GM21786 (cell line): ENCODE data around the gene NCKAP5.

Experiments used
- ATAC-seq: cut with Tn5 transposase; IDR thresholded peaks from one replicate; pipeline ENCODE4 v1.9.1; 2021; ENCODE audit not compliant: unreplicated experiment

The NCKAP5 gene

DNA sequence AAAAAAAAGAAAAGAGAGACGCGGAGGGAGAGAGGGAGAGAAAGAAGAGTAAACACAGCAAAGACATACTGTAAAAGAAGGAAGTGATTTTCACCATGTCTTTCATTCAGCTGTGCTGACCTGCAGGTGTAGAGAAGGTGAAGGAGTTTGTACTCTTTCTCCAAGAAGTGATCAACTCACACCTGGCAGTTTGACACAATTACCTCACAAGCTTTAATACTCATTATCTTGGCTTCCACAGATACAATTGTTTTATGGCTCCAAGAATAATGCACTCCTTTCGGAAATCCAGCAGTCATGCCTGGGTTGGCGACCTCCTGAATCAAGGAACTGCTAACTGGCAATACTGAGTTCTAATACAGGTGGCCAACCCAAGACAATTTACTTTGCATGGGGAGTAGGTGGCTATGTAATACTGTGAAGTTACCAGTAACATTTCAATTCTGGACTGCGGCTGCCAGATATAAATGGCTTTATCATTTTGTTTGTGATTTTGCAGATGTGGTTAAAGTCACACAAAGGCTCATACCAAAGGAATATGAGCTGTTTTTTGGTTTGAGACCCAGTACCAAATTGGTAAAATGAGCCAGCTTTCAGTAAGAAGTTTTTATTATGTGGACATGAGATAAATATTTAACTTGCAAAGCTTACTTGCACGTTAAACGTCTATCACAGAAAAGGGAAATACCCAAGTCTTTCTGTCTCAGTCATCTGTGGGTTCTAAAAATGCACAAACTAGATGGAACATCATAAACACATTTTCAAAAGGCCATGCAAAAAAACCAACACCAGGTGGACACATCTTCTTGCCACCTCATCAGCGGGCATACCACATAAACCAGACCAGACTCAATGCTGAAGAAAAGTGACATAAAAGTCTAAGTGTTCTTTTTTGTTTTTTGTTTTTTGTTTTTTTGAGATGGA lies 69.3 kb downstream of the NCKAP5 start:
- peak; percentile 77 for ATAC-seq

DNA sequence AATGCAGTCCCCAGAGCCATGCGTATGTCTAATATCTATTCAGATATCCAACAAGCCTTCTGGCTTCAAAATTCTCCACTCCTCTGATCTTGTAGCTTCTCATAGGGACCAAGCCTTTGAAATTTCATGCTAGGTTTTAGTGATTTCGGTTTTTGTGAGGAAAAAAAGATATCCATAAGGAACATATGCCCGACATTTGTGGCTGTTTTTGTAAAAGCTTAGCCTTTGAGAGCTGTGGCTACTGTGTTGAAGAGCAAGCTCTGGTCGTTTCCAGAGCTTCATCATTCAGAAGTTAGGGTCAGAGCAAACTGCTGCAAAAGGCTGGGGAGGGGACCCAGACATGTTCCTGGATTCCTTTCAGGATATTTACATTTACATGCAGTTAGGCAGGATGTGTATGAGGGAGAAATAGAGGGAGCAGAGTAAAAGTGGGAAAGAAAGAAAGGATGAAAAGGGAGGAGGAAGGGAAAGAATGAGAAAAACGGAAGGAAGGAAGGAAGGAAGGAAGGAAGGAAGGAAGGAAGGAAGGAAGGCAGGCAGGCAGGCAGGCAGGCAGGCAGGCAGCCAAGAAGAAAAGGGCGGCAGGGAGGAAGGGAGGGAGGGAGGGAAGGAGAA lies 70.2 kb downstream of the NCKAP5 start:
- ATAC-seq: no peak

DNA sequence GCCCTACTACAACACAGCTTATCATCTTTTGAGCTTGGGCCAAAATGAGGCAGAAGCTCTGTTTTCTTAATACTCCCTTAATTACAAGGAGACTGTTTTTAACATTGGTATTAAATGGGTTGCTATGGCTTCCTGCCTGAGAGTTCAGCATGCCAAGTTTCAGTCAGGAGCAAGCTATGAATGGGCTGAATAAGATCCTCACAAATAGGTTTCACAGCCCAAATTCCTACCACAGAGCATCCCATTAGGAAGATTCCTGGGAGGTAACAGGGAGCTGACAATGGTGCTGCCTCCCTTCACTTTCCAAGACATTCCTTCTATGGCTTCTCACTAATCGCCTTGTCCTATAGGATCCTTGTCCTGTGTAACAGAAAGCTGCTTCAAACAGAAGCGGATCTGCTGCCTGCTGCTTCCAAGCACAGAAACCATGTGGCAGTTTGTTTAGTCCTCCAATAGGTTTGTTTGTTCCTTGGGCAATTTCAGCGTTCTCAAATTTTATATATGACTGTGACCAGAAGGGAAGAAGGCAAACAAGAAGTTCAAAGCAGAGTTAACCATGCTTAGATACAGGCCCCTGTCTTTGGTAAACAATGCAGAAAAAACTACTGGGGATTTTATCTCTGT lies 70.9 kb downstream of the NCKAP5 start:
- ATAC-seq: no peak

DNA sequence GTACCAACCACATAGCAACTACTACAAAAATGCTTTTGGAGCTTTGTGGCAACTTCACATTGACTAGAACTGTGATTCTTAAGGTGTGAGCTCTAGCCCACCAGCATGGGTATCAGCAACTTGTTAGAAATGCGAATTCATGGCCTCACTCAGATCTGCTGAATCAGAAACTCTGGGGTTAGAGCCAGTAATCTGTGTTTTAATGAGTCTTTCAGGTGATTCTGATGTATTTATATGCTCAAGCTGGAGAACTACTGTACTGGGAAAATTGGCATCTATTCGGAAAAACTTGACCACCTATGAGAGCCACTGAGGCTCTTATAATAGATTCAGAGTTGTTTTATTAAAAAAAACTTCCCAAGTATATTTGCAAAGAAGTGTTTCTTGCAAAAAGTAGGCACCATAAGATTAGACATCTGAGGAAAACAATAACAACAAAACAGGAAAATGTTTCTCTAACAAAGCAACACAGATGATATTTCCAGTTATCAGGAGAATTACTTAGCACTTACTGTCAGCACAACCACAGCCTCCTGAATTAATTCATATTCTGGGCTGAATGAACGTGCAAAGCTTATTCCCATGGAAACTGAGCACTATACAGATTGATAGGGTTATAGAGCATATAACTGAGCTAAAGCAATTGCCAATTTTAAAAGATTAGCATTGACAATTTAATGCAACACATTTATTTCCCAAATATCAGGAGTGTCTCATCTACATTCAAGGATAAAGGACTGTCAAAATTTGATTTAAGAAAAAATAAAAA lies 71.6 kb downstream of the NCKAP5 start:
- no peak for ATAC-seq

- ATAC-seq: no peak
Observed at GRCh38 chr2:133495226-133495625, 73.0 kb downstream of the NCKAP5 start.

GRCh38 chr2:133492719-133493380 lies 75.4 kb downstream of the NCKAP5 start:
- ATAC-seq: no peak

GRCh38 chr2:133490411-133490980 lies 77.8 kb downstream of the NCKAP5 start:
- ATAC-seq: no peak

- ATAC-seq: no peak
Observed at GRCh38 chr2:133489641-133490410, 78.4 kb downstream of the NCKAP5 start.

GRCh38 chr2:133489146-133489545 lies 79.1 kb downstream of the NCKAP5 start:
- no peak for ATAC-seq

- ATAC-seq: no peak
Observed at GRCh38 chr2:133486771-133487191, 81.5 kb downstream of the NCKAP5 start.

GRCh38 chr2:133485868-133486267 lies 82.4 kb downstream of the NCKAP5 start:
- ATAC-seq: no peak

DNA sequence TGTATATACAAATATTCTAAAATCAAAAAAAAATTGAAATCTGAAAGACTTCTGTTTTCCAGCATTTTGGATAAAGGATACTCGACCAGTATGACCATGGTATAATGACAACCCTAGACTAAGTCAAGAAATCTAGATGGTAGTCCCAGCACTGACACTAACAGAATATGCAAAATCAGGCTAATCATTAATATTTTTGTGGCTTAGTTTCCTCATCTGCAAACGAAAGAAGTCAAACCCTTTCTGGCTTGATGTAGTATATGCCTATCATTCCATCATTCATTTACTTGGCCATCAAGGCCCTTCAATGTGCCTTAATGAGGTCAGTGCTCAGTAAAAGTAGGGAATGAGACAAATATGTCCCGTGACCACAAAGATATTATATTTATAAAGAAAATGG lies 83.5 kb downstream of the NCKAP5 start:
- peak; percentile 52 for ATAC-seq

- ATAC-seq: no peak
Observed at GRCh38 chr2:133484106-133484505, 84.2 kb downstream of the NCKAP5 start.

- ATAC-seq: no peak
Observed at GRCh38 chr2:133483181-133483580, 85.1 kb downstream of the NCKAP5 start.

- ATAC-seq: no peak
Observed at GRCh38 chr2:133480707-133481429, 87.4 kb downstream of the NCKAP5 start.

GRCh38 chr2:133477616-133477990 lies 90.7 kb downstream of the NCKAP5 start:
- no peak for ATAC-seq

DNA sequence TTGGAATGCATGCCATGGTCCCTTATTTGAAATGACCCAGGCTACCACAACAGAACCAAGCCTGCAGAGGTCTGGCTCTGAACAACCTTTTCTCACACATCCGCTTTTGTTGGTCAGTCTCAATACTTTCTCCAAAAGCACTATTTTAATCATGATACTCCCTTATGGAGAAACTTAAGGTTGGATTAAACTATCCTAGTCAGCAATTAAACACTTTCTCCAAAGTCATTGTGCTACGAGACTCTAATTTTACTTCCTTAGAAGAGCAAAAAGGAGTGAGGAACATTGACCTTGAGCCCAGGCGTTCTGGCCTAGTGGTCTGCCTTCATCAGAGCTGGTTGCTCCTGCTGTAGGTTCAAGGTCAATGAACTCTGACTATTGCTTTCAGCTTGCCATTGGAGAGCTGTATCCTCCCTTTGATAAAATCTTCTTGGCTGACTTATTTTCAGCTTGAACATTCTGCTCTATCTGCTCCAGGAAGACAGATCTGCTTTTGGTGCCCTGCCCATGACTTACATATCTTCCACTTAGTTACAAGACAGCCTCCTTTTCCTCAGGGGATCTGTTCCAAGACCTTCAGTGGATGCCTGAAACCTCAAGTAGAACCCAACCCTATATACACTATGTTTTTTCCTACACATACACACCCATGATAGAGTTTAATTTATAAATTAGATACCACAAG lies 91.2 kb downstream of the NCKAP5 start:
- ATAC-seq: no peak

- ATAC-seq: no peak
Observed at GRCh38 chr2:133476286-133476685, 92.0 kb downstream of the NCKAP5 start.
